Midbrain (tissue), 1 donor: Measurements from ENCODE around the gene SLC17A9.

ENCODE experiments used
- DNase-seq: peaks from one replicate; lab custom pipeline; 2025; lab: John Stamatoyannopoulos, UW

The SLC17A9 gene

DNA sequence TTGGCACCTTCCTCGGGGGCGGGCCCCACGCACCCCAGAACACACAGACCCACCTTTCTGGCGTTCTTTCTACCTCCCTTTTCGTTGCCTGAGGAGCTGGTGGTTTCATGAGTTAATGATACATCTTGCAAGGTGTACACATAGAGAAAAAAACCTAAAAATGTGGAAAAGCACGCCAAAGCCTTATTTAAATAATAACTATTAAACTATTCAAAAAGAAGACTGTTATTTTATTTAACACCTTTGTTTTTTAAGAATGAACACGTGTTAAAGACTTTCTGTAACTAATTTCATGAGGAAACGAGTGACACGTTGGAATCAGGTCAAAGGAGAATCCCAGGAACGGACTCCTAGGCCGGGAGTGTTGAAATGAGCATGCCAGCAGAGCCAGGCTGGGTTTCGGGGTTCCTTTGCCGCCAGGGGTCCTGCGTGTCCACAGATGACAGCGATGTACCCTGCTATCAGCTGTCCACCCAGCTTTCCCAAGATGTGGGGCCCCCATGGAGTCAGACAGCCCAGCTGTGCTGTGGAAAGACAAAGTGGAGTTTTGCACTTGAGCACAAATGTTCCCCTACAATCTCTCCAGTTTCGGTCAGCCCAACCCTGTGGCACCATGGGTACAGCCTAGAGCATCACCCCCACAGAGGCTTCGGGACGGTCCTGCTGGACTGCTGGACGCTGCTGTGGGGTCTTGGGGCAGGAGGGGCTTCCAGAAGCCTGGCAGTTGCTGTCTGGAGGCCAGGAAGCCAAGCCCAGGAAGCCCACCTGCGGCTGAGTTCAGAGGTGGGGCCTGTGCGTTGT is 16.1 kb downstream of the SLC17A9 start:
- no peak for DNase-seq

DNA sequence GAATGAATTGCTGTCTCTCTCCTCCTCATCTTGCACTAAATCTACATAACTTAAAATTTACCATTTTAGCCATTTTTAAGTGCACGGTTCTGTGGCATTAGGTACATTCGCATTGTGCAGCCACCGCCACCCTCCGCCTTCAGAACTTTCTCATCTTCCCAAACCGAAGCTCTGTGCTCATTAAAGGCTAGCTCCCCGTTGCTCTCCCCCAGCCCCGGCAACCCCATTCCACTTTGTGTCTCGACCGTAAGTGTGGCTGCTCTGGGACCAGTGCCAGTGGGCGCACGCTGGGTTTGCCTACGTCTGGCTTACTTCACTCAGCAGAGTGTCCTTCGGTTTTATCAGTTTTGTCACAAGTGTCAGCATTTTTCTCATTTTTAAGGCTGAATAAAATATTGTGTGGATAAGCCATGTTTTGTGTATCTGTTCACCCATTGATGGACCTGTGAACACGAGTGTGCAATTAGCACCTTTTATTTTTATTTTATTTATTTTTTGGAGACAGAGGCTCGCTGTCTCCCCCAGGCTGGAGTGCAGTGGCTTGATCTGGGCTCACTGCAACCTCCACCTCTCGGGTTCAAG is 16.8 kb downstream of the SLC17A9 start:
- DNase-seq = no peak

DNA sequence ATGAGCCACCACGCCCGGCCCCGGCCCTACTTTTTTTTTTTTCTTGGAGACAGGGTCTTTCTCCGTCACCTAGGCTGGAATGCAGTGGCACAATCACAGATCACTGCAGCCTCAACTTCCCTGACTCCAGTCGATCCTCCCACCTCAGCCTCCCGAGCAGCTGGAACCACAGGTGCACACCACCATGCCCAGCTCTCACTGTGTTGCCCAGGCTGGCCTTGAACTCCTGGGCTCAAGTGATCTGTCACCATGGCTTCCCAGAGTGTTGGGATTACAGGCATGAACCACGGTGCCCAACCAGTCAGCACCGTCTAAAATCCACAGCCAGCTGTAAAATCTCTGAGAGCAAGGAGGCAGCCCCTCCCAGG is 17.4 kb downstream of the SLC17A9 start:
- no peak for DNase-seq

DNA sequence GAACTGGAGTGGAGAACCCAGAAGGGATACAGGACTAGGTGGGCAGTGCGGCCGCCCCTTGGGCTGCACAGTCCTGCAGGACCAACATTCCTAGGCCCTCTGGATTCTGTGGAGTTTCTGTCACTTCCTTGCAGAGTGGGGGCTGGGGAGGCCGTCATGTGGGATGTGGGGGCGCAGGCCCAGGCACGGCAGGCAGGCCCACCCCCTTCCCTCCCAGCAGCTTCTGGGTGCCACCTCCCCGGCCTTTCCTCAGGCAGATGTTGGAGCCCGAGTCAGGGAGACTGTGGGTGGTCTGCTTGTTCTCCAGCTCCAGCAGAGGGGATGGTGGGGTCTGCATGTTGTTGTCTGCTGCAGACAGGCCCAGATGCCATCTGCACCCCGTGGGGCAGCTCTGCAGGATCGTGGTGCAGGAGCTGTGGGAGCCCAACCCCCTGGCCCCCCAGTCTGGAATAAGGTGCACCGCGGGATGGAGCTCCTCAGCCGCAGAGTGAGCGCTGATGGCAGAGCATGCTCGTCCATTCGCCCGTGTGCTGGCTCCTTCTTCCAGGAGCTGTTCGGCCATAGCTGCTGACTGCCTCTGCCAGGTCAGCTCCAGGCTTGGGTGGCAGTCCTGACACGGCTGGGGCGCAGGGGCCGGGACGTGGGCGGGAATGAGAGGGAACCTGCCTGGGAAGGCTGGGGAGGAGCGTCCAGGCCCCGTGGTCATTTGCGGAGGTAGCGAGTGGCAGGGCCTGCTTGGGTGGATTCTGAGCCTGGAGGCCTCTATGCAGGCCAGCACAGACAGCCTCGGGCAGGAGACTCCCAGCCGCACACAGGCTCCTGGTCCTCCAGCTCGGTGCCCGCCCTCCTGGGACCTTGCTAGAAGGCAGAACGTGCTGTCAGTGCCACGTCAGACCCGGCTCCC is 18.1 kb downstream of the SLC17A9 start:
- DNase-seq = no peak

DNA sequence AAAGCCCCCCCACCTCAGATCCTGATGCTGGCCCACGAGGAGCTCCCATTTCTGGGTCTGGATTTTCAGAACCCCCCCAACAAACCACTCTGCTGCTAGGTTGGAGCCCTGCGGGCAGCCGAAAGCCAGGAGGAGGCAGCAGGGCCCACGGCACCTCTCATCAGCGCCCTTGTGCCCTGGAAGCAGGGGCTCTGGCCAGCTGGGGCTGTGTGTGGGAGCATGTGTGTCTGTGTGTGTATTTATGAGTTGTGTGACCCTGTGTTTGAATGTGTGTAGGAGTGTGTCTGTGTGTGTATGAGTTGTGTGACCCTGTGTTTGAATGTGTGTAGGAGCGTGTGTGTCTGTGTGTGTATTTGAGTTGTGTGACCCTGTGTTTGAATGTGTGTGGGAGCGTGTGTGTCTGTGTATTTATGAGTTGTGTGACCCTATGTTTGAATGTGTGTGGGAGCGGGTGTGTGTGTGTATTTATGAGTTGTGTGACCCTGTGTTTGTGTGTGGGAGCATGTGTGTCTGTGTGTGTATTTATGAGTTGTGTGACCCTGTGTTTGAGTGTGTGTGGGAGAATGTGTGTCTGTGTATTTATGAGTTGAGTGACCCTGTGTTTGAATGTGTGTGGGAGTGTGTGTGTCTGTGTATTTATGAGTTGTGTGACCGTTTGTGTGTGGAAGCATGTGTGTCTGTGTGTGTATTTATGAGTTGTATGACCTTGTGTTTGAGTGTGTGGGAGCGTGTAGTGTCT is 18.9 kb downstream of the SLC17A9 start:
- DNase-seq = no peak

DNA sequence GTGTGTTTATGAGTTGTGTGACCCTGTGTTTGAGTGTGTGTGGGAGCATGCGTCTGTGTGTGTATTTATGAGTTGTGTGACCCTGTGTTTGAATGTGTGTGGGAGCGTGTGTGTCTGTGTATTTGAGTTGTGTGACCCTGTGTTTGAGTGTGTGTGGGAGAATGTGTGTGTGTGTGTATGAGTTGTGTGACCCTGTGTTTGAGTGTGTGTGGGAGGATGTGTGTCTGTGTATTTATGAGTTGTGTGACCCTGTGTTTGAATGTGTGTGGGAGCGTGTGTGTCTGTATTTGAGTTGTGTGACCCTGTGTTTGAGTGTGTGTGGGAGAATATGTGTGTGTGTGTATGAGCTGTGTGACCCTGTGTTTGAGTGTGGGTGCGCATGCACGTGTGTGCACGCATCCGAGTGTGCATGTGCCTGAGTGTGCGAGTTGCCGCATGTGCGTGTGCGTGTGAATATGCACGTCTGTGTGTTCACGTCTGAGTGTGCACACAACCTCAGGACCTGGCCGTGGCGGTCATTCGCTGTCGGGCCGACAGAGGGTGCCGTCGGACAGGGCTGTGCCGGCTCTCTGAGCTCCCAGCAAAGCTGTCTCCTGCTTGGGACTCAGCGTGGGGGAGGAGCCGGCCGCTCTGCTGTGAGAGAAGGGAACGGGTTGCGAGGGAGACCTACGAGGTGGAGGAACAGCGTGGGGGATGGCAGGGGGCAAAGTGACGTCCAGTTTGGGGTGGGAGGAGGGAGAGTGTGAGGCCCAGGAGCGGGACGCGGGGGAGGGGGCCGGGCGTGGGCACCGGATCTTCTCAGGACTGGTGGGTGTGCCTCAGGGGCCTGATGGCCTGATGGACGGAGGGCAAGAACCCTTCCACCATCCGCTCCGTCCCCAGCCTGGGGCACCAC is 19.7 kb downstream of the SLC17A9 start:
- peak; percentile 74 for DNase-seq

DNA sequence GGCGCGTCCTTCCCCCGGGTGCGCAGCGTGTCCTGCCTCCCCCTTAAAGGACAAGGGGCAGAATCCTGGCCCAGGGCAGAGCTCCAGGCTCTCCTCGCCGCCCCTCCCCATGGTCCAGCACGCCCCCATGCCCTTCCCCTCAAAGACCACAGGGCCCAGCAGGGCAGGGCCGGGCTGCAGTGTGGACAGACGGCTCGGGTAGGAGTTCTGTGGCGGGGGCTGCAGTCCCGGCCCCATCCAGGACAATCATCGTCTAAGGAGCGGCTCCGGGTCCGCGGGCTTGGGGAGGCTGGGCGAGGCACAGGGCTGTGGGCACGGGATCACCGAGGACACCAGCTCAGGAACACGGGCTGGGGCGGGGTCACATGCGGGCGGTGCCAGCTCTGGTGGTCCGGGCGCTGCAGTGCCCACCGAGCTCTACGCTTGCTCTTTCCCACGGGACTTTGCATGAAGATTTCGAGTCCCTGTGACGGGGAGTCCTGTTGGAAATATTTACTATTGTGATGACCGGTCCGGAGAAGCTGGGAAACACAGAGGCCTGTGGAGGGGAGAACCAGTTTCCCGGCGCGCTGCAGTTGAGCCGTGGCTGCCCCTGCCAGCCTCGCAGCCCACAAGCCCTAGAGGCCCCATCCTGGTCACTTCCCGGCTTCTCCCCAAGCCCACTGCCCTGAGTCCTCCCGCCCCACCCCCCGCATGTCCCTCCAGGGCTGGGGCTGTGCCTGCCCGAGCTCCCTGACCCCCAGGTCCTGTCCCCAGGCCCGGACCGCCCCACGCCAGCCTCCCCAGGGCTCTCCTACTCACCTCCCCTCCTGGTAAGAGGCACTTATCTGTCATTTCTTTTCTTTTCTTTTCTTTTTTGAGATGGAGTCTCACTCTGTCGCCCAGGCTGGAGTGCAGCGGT is 20.6 kb downstream of the SLC17A9 start:
- DNase-seq = no peak

DNA sequence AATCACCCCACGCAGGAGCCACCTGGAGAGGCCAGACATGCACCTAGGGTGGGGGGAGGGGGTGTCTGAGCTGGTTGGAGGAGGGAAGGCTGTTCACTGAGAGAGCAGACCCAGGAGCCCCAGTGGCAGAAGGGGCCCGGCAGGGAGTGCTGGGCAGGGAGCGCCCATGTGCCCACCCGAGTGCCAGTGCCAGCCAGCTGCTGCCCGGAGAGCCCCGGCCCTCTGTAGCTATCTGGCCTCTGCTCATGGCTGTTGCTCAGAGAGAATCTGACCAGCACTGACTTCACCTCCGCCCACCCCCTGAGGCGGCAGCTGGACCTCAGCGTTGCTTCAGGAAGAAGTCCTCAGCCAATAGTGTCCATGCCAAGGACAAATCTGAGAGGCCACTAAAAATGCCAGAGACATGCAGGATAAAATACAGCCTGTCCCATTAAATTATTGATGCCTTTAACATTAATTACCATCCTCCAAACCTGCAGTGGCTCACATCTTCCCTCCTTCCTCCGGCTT is 22.8 kb downstream of the SLC17A9 start:
- DNase-seq = no peak

DNA sequence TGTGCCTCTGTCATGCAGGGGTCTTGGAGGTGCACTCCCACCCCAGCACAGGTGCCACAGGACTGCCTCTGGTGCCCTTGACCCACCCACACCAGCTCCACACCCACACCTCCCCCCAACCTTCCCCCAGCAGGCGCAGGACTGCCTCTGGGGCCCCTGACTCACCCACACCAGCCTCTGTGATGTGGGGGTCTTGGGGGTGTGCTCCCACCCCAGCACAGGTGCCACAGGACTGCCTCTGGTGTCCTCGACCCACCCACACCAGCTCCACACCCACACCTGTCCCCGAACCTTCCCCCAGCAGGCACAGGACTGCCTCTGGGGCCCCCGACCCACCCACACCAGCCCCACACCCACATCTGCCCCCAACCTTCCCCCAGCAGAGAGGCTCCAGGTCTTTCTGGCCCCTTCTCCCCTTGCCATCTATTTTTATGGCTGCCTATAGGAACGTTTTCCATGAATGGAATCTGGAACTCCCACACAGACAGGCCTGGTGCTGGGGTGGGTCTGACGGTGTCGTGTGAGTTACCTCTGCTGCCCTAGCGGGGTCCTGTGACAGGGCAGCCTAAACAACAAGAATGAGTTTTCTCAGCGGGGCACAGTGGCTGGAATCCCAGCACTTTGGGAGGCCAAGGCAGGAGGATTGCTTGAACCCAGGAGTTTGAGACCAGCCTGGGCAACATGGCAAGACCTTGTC is 23.5 kb downstream of the SLC17A9 start:
- DNase-seq = no peak

DNA sequence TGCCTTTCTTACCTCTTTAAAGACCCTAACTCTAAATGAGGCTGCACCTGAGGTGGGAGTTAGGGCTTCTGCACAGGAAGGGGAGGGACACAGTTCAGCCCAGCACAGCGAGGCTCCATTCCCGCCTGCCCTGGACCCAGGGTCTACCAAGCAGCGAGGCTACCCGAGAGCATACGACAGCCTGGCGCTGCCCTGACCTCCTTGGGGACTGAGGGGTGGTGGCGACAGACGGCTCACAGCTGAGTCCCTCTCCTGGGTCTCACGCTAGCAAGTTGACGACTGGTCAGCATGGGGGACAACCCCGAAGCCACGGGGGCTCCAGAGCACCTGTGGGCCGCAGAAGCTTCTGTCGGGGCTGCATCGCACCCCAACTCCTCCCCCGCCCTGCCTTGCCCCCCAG is 24.4 kb downstream of the SLC17A9 start:
- no peak for DNase-seq

DNA sequence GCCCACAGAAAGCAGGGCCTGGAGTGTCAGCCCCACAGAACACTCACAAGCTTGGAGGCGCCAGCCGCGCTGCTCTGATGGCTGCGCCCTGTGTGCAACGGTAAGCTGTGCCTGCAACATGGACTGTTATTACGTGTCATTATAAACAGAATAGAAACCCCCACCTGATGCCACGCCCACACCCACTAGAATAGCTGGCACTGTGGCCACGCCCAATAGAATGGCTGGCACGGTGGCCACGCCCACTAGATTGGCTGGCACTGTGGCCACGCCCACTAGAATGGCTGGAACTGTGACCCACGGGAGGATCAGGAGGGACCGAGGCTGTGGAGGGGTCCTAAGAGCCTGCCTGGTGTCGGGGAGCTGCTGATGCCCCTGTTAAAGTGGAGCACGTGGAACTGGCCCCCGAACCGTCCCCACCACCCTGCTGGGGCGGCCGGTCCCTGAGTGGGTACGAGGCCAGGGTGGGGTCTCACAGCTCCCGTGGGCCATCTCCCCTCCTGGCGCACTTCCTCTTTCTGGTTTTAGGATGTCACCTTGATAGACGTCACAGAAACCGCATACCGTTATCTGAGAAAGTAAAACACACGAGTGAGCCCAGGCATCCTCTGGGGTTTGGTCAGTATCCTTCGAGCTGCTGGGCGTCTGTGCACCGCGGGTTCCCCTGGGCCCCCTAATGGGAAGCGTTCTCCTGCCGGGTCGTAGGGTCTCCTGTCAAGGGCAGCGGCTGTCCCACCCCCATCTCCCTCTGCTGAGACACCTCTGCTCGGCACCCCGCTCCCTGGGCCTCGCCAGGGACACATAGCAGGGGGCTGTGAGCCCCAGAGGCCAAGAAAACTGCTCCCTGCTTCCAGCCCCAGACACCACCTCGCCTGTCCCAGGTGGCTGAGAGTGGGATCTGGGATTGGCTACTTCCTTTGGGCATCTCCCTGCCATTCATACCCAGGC is 25.4 kb downstream of the SLC17A9 start:
- no peak for DNase-seq

DNA sequence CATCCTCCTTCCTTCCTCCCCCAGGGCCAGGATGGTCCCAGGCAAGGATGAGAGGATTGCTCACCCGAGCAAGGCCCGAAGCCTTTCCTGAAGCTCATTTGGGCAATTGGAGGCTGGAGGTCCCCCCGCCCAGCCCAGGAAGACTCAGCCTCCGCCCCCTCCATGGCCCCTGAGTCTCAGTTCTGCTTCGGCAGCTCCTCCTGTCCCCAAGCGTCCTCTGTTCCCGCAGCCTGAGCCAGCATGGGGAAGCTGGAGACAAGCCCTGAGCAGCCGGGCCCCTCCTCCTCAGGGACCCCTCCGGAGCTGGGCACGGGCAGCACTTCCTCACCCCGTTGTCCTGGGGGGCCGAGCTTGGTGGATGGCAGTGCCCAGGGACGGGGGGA is 26.0 kb downstream of the SLC17A9 start:
- DNase-seq = no peak

DNA sequence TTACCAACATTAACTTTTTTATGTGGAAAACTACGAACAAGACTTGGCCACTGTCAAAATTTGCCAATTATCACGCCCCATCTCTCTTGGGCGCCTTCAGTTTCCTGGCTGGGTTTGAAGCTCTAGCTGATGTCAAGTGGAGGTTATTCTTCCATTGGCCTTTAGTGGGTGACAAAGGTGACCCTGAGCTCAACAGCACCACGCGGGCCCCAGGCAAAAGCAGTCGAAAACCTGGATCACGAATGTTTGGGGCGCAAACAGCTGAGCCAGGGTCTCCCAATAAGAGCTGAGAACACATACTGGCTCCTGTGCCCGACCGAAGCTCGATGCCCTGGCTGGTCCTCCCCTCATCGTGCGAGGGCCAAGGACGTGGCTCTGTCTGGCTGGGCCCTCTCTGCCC is 26.8 kb downstream of the SLC17A9 start:
- no peak for DNase-seq

DNA sequence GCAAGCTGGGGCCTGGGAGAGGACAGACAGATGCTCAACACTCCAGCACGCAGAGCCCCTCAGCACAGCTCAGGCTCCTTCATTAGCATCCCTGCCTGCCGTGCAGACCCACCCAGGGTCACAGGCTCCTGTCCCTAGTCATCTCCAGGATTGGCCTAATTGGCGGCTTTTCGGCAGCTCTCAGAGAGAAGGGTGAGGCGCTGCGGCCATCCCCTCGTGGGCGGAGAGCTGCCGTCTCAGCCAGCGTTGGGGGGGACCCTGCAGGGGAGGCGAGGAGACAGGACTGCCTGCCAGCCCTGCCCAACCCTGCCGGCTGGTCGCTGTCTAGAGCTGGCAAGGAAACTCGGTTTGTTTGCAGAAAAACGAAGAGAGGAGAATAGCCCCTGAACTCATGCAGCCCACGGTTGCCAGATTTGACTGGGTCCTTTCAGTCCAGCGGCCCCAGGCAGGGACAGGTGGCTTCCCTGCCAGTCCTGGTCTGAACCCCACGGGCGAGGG is 27.4 kb downstream of the SLC17A9 start:
- no peak for DNase-seq

DNA sequence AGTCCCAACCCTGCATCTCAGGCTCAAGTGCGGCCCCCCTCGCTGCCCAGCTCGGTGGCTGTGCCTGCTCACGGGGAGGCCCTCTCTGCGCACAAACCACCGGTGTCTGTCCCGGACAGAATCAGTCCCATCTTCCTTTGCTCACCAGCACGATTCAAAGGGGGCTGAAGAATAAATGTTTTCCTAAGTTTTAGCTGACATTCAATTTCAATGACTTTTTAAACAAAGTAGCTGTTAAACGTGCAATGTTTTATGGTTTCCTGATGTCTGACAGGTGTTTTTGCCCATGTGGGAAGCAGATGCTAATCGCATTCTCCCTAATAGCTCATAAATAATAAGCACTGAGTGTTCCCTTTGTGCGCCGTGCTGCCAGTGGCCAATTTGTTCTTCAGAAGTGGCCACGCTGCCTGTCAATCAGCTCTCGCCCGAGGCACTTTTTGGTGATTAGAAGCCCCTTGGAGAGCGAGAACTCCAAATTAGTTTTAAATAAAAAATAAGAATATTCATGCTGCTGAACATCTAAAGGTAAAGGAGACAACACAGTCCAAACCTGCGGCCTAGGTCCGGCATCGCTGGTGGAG is 28.0 kb downstream of the SLC17A9 start:
- no peak for DNase-seq

DNA sequence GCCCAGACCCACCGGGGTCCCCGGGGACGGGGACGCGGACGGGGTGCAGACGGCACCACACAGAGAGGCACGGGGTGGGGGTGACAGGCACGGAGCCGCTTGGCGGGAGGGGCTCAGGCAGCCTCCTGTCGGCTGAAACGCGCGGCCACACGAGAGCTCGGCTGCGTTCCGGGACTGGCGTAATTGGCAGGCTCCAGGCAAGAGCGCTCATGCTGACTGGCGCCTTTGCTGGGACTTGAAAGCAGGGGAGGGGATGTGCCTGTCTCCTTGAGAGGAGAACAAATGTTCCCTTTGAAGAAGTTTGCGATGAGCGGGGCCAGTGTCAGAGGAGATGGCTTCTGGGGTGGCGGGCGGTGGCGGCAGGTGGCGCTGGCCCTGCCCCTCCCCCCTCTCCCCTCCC is 28.5 kb downstream of the SLC17A9 start:
- peak; percentile 2 for DNase-seq
